ENCODE results near the gene TBCCD1.

DNA sequence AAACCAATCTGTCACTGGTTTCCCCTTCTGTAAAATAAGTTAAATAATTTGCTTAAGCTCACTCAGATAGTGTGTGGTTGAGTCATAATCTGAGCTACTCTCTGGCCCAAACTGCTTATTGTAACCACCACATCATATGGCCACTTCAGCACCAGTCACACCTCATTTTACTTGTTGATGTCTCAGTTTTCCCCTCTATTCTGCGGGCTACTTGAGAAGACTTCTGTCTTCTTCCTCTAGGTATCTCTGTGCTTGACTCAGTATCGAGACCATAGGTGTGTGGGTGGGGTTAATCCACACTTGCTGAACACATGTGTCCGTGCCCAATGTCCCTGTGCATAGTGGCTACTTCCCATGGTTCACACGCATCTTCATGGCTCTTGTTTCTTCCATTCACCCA is 55.9 kb downstream of the TBCCD1 start:
- TF ChIP-seq, protein P1, sequence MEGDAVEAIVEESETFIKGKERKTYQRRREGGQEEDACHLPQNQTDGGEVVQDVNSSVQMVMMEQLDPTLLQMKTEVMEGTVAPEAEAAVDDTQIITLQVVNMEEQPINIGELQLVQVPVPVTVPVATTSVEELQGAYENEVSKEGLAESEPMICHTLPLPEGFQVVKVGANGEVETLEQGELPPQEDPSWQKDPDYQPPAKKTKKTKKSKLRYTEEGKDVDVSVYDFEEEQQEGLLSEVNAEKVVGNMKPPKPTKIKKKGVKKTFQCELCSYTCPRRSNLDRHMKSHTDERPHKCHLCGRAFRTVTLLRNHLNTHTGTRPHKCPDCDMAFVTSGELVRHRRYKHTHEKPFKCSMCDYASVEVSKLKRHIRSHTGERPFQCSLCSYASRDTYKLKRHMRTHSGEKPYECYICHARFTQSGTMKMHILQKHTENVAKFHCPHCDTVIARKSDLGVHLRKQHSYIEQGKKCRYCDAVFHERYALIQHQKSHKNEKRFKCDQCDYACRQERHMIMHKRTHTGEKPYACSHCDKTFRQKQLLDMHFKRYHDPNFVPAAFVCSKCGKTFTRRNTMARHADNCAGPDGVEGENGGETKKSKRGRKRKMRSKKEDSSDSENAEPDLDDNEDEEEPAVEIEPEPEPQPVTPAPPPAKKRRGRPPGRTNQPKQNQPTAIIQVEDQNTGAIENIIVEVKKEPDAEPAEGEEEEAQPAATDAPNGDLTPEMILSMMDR (IDR thresholded peaks at IDR 0.05): no peak
- TF ChIP-seq EP300 (IDR thresholded peaks at IDR 0.05): no peak
- no peak for TF ChIP-seq POLR2AphosphoS5 (IDR thresholded peaks at IDR 0.05)

Data from esophagus muscularis mucosa (tissue), 4 donors.